ENCODE measurements around the gene SPOCK1.

DNA sequence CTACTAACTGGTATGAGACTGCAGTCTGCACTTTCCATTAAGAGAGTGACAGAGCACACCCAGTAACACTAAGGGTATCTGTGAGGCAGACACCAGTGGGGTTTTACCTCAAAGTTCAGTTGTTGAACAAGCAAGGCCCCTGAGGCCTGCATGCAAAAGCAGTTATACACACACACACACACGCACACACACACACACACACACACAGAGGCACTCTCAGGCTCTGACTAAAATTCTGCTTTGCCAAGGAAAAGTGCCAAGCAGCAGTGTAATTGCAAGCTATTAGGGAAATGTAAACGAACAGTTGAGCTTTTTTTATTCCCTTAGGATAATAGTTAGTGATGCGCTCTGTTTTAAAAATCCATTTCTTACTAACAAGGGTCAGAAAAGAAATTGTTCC lies 377.1 kb downstream of the SPOCK1 start:
- TF ChIP-seq EZH2 (IDR thresholded peaks at IDR 0.05; ENCODE audit: low read depth) = no peak
- TF ChIP-seq, protein P1, sequence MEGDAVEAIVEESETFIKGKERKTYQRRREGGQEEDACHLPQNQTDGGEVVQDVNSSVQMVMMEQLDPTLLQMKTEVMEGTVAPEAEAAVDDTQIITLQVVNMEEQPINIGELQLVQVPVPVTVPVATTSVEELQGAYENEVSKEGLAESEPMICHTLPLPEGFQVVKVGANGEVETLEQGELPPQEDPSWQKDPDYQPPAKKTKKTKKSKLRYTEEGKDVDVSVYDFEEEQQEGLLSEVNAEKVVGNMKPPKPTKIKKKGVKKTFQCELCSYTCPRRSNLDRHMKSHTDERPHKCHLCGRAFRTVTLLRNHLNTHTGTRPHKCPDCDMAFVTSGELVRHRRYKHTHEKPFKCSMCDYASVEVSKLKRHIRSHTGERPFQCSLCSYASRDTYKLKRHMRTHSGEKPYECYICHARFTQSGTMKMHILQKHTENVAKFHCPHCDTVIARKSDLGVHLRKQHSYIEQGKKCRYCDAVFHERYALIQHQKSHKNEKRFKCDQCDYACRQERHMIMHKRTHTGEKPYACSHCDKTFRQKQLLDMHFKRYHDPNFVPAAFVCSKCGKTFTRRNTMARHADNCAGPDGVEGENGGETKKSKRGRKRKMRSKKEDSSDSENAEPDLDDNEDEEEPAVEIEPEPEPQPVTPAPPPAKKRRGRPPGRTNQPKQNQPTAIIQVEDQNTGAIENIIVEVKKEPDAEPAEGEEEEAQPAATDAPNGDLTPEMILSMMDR (conservative IDR thresholded peaks at IDR 0.05) = no peak

Data from PC-9 (cell line).